Heart right ventricle (tissue), 16 donors: ENCODE data around the gene ANKRD10. TPM values are rescaled to one million over a fixed set of nuclear protein-coding genes. Genes with fewer than 3 reads are reported as not detected.

Source experiments
- ATAC-seq, 8 donors: fragments of 200-7000 bp; cut with Tn5 transposase; one replicate each; pipeline ENCODE4 v1.9.1; 2020; ENCODE audit warnings: mild to moderate bottlenecking in 8 of 8, moderate library complexity in 8 of 8, moderate number of reproducible peaks in 1 of 8
- DNase-seq, 2 donors: peaks; one replicate each; pipeline ENCODE4 v3.0.0-alpha.2; 2020
- H3K27ac ChIP-seq, 10 donors: fragments of 200-600 bp; sonication (generic) in 2 of 10; one replicate each; pipeline versions ENCODE4 v1.5.0 to v1.8.0; 2020 to 2022; ENCODE audit warnings: mild to moderate bottlenecking in 3 of 10
- H3K27me3 ChIP-seq, 7 donors: fragments of 200-600 bp; one replicate each; pipeline ENCODE4 v1.8.0; 2021 to 2022; ENCODE audit warnings: mild to moderate bottlenecking in 2 of 7
- H3K36me3 ChIP-seq, 9 donors: fragments of 200-600 bp; sonication (generic) in 1 of 9; one replicate each; pipeline versions ENCODE4 v1.5.0 to v1.8.0; 2020 to 2022; ENCODE audit warnings: mild to moderate bottlenecking in 2 of 9
- H3K4me1 ChIP-seq, 9 donors: fragments of 200-600 bp; sonication (generic) in 1 of 9; one replicate each; pipeline versions ENCODE4 v1.5.0 to v1.8.0; 2020 to 2022; ENCODE audit warnings: mild to moderate bottlenecking in 4 of 9
- H3K4me3 ChIP-seq, 10 donors: fragments of 200-600 bp; sonication (generic) in 2 of 10; one replicate each; pipeline versions ENCODE4 v1.5.0 to v1.8.0; 2020 to 2022; ENCODE audit warnings: mild to moderate bottlenecking in 7 of 10, moderate library complexity in 2 of 10
- H3K9me3 ChIP-seq, 11 donors: fragments of 200-600 bp in 10 of 11; sonication (generic) in 2 of 11; one replicate each; pipeline versions ENCODE4 v1.5.0 to v1.8.0; 2013 to 2022; ENCODE audit warnings: mild to moderate bottlenecking in 2 of 11, control low read depth in 1 of 11, moderate library complexity in 1 of 11
- WGBS, 2 donors: extraction: QIAGEN DNeasy Blood & Tissue Kit; methylation state at CpG; one replicate each; pipeline ENCODE4 v1.1.7; 2013; ENCODE audit warnings: inconsistent platforms in 1 of 2; 5-methylcytosine and 5-hydroxymethylcytosine counted together
- intact Hi-C, 10 donors: fragments of 100-400 bp; cut with DNase I; formaldehyde crosslinking; loops; one replicate each; pipeline versions ENCODE4 v1.11.1 to v1.14.2; 2022
- polyA plus RNA-seq, 2 donors: library from polyadenylated mRNA; stranded (reverse); fragments of 200-250 nt; gene quantifications; one replicate each; pipeline ENCODE4 v1.2.3, GENCODE V29; 2013
- total RNA-seq, 10 donors: library from RNA; stranded (reverse); fragmentation: NEBNext Ultra II Directional in 3 of 10; extraction: Animal tissue kit (Norgen Biotek cat#: 25700) in 3 of 10; gene quantifications; one replicate each; pipeline versions ENCODE4 v1.2.1 to v1.2.4, GENCODE V29; 2021 to 2023
- TF ChIP-seq, protein P1 (sequence below), 9 donors: fragments of 200-600 bp; sonication (generic) in 2 of 9; IDR thresholded peaks; one replicate each; pipeline versions ENCODE4 v1.5.0 to v1.8.0; 2021 to 2022; ENCODE audit warnings: antibody characterized with exemption in 9 of 9, mild to moderate bottlenecking in 5 of 9, moderate library complexity in 1 of 9
- donor health status: Arrhythmogenic right ventricular cardiomyopathy.
- donor health status: ischemic (EF 13 %, LVEDD 7.1; RV severe dilation, severe dysfunction).
- donor health status: healthy with polysubstance abuse.
- donor health status: DM: no; HTN: yes; CAD: no.
- donor health status: DM: no; HTN: no; CAD: no.
- donor health status: ischemic (EF 25% LVEDD 6.9; RV normal size, moderate dysfunction).
- donor health status: ischemic (EF 25% LVEDD 5.7; RV mildly dilated, moderate dysfunction).
- donor health status: healthy.
- donor health status: DM: yes; HTN: yes; CAD: no.
- donor health status: Ischemic cardiomyopathy.
- donor health status: ischemic (EF 35%, LVEDD 5.7; RV mildly dilated, moderate dysfunction).
- donor health status: nonischemic (EF 11% LVEDD 7.7; RV severe dilation, severe dysfunction).
- donor health status: DM: yes; HTN: yes; CAD: no.
- donor health status: PGD.
- donor health status: ischemic (EF 29% LVEDD 5.4; RV normal size, mild dysfunction).
- donor health status: nonischemic (EF 23%, LVEDD 6.1; RV moderate dilation, normal function).

The ANKRD10 gene
- total and polyA plus RNA-seq, 12 donors = 32.4 to 127 (median 49.0) TPM

DNA sequence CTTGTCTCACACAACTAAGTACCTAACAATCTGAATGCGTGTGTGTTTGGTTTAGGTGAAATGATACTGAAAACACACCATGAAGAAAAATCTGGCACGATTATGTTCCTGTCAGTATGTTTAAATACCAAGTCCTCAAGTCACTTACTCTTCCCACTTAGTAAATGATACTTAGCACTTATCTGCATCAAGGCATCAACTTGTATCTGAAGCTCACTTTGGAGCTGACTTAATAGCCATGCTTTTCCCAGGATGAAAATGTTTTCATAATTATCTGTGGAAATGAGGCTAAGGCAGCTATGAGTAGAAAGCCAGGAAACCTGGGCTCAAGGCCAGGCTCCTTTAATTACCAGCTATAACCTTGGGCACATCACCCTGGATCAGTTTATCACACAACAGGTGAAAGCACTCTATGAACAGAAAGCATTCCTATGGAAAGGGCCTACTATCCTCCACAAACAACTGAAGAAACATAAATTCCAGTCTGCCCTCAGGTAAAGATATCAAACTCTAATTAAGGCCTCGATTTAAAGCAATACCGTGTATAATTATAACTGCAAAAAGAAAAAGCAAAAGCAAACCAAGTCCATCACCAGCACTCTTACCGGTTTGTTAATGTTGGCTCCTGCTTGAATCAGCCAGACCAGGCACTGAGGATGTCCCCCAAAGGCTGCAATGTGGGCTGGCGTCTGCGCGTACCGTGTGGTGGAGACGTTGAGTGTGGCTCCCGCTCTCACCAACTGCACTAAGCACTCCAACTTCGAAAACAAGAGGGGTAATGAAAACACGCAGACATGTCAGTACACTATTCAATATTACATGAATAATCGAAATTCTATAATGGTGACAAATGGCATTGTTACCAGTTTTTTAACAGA lies 4.6 kb downstream of the ANKRD10 start:
- peaks cover 18 to 81% (median 73%) of the 10 kb centered on the region in 9 donors for H3K4me1 ChIP-seq
- ATAC-seq (no peak), DNase-seq (no peak)
- H3K4me3 ChIP-seq = no peak overlapping the region
- TF ChIP-seq, protein P1, sequence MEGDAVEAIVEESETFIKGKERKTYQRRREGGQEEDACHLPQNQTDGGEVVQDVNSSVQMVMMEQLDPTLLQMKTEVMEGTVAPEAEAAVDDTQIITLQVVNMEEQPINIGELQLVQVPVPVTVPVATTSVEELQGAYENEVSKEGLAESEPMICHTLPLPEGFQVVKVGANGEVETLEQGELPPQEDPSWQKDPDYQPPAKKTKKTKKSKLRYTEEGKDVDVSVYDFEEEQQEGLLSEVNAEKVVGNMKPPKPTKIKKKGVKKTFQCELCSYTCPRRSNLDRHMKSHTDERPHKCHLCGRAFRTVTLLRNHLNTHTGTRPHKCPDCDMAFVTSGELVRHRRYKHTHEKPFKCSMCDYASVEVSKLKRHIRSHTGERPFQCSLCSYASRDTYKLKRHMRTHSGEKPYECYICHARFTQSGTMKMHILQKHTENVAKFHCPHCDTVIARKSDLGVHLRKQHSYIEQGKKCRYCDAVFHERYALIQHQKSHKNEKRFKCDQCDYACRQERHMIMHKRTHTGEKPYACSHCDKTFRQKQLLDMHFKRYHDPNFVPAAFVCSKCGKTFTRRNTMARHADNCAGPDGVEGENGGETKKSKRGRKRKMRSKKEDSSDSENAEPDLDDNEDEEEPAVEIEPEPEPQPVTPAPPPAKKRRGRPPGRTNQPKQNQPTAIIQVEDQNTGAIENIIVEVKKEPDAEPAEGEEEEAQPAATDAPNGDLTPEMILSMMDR (IDR thresholded peaks at IDR 0.05) = no peak
- H3K27me3 ChIP-seq = no peaks in the 10 kb centered on the region
- 68 to 71% methylated on average over 14 of the region's 14 CpGs for WGBS, 2 donors
- H3K27ac ChIP-seq = peak overlapping the region in 5 of 10 donors; percentile 2 to 60 (median 46)
- H3K36me3 ChIP-seq = peaks cover 0 to 60% (median 0%) of the 10 kb centered on the region in 9 donors
- no peaks in the 10 kb centered on the region for H3K9me3 ChIP-seq
- intact Hi-C loops = loop anchor here in 6 of 10 donors (5.0 to 10.0 kb wide), 5 partner anchors 38 to 315 kb away; partner anchors contain the start of gene ING1 (in 5 of the 6)

DNA sequence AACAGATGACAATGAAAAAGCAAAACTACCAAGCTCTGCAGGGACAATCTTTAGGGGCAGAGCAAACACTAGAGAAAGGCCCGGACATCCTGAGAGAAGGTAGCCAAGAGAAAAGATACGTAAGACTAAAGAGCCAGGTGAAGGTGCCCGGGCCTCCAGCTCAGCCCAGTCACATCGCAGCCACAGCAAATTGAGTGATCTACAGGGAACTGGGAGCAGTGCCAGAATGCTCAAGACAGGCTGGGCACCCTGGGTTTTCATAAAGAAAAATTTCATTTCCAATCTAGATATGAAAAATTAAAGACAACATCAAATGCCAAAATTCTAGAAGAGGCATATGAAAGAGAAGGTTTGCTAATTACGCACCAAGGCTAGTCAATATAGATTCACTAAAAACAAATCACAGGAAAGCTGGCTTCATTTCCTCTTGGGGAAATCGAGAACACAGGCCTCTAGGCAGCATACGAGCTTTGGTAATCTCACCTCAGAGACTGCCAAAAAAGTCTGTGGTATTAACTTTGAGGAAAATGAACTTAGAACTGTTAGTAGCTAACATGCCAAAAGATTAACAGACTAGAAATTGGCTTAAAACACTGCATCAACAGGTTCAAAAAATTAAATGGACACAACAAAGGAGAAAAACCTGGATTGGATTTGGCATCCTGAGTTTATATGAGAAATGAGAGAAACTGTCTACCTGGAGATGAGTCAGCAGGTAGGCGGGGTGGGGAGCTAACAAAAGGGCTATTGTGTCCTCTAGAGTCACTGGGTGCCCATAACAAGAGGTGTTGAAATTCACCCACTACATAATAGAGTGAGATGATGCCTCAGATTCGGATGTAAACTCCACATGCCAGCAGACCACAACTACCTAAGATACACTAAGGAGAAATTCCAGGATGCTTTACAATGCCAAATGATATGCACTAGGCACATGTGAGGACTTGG lies 6.6 kb downstream of the ANKRD10 start:
- Histone ChIP-seq H3K9me3 (no peaks in the 10 kb centered on the region), H3K27ac (peak overlapping the region in 9 of 10 donors; percentile 13 to 60 (median 46)), H3K4me1 (peaks cover 18 to 78% (median 75%) of the 10 kb centered on the region in 9 donors), H3K4me3 (peak overlapping the region in 3 of 10 donors; percentile 5 to 11 (median 8)), H3K27me3 (no peaks in the 10 kb centered on the region), H3K36me3 (peaks cover 0 to 81% (median 12%) of the 10 kb centered on the region in 9 donors)
- WGBS, 2 donors = 31% methylated on average over 9 of the region's 9 CpGs
- TF ChIP-seq, protein P1 (IDR thresholded peaks at IDR 0.05) = no peak
- DNase-seq (no peak), ATAC-seq (peak in 5 of 8 donors; percentile 22 to 57 (median 32))
- intact Hi-C loops = no loop called here

DNA sequence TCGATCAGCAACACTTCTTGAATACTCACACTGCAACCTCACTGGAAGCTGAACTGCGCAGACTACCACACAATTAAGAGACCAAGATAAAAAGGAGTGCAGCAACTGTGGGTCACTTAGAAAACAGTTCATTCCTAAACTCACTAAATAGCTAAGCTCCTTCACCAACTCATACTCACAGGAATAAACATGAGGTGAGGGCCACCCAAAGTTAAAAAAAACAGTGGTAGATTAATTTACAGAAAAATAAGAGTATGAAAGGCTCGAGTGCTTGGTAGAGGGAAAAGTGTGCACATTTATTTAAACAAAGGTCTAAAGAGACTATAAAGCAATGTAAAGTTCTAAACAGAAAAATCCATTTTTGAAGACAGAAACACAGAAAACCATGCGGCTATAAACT lies 7.6 kb downstream of the ANKRD10 start:
- WGBS, 2 donors = 79 to 82% methylated on average over 3 of the region's 4 CpGs
- no peak for DNase-seq
- Histone ChIP-seq H3K27me3 (no peaks in the 10 kb centered on the region), H3K4me1 (peaks cover 17 to 69% (median 65%) of the 10 kb centered on the region in 9 donors), H3K4me3 (no peak overlapping the region), H3K36me3 (peaks cover 0 to 90% (median 12%) of the 10 kb centered on the region in 9 donors), H3K27ac (peak overlapping the region in 7 of 10 donors; percentile 13 to 60 (median 46)), H3K9me3 (no peaks in the 10 kb centered on the region)
- TF ChIP-seq, protein P1 (IDR thresholded peaks at IDR 0.05) = no peak
- no peak for ATAC-seq
- intact Hi-C loops = no loop called here

DNA sequence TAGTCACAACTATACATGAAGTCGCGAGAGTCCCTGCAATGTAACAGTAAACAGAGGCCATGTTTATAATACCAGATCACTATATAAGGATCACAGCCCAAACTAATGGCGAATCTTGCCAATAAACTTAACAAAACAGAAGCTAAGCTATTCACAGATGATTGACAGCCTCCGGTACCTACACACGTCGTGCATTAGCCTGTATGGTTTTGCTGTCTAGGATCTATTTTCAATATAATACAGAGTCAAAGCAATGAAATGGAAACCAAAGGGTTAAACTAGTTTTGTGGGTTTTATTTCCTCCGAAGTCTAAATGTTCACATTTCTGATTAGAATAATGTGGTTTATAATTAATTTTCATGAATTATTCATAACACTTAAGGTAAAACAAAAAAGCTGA lies 10.1 kb downstream of the ANKRD10 start:
- H3K4me3 ChIP-seq = no peak overlapping the region
- WGBS, 2 donors = 80 to 83% methylated on average over 7 of the region's 7 CpGs
- no peak overlapping the region for H3K27ac ChIP-seq
- H3K4me1 ChIP-seq = peaks cover 12 to 52% (median 40%) of the 10 kb centered on the region in 9 donors
- H3K9me3 ChIP-seq = no peaks in the 10 kb centered on the region
- no peak for DNase-seq
- TF ChIP-seq, protein P1 (IDR thresholded peaks at IDR 0.05) = no peak
- H3K36me3 ChIP-seq = peaks cover 0 to 96% (median 12%) of the 10 kb centered on the region in 9 donors
- no peak for ATAC-seq
- intact Hi-C loops = no loop called here
- no peaks in the 10 kb centered on the region for H3K27me3 ChIP-seq
